ENCODE results near the gene GPR142.

DNA sequence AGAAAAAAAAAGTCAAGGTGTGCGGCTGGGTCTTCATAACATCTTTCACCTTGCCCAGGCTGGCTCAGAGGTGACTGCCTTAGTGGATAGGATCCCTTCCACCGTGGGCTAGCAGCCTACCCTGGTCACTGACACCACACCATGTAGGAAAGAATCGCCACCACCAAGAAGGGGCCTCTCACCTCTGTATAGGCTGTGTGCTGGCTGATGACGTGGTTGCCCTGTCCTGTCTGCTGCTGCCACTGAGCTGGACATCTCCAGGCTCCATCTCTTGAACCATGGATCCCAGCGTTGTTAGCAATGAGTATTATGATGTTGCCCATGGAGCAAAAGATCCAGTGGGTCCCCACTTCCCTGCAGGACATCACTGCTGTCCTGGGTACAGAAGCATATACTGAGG is at the start of gene GPR142:
- no peak for TF ChIP-seq RNF219 (CRISPR knock-in tag; IDR thresholded peaks at IDR 0.05)
- no peak for TF ChIP-seq ZFX (CRISPR knock-in tag; IDR thresholded peaks at IDR 0.05; ENCODE audit: low read depth)
- TF ChIP-seq KDM5A (IDR thresholded peaks at IDR 0.05; ENCODE audit: borderline replicate concordance, low read length): no peak
- TF ChIP-seq NCOA5 (CRISPR knock-in tag; IDR thresholded peaks at IDR 0.05): no peak
- TF ChIP-seq REST (IDR thresholded peaks at IDR 0.05; ENCODE audit: borderline replicate concordance in 1 of 2, low read depth in 1 of 2, low read length in 2 of 2): no peak
- TF ChIP-seq ZFP82 (CRISPR knock-in tag; IDR thresholded peaks at IDR 0.05; ENCODE audit: borderline replicate concordance): no peak

Measured in HepG2 (cell line).